ENCODE results near the gene OTUD7B.
"Not testable (repeated sequence)": the region's sequence is repeated elsewhere in the genome, so short reads cannot be mapped to it uniquely, and the experiment has no call there.

The OTUD7B gene

DNA sequence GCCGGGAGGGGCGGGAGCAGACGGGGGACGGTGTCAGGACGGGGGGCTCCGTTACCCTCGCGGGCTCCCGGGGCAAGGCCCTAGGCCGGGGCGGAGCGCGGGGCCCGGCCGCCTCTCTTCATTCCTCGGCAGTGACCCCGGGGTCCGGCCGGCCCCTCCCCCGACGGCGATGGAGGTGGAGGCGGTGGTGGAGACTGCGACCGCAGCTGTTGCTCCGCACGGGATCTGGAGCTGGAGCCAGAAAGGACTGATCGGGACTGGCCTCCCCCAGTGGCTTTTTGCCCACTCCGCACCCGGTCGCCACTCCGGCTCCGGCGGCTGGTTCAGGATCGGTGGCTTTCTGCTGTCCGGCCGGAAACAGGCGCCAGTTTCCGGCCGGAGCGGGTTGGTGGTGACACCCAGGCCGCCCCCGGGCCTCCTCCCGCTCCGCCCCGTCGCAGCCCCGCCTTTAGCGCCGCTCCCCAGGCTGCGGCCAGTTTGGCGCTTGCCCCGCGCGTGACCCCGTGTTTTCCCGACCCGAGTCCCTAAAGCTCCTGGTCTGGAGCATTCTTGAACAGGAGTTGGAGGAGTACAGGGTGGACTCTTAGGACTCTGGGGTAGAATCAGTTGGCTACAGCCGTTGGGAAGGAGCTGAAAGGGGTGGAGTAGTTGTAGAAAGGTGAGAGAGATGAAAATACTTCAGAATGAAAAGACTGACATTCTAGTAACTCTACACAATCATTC lies at the start of gene OTUD7B:
Gene OTUD7B, minus strand, starts transcription at position 334 of the 723 bp plus-strand sequence. CDS start 33,216 bp downstream, outside the sequence.
- DNase-seq = peak; percentile 84 to 85

DNA sequence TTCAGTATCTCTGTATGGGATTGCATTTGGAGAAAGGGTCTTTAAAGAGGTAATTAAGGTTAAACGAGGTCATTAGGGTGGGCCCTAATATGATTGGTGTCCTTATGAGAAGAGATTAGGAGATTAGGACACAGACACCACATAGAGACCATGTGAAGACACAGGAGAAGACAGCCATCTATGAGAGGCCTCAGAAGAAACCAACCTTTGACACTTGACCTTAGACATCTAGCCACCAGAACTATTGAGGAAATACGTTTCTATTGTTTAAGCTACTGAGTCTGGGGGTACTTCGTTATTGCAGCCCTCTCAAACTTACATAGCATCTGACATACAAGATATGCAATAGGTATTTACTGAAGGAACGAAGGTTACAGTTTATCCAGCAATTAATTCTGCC lies 49.7 kb upstream of the OTUD7B start:
- DNase-seq = no peak

DNA sequence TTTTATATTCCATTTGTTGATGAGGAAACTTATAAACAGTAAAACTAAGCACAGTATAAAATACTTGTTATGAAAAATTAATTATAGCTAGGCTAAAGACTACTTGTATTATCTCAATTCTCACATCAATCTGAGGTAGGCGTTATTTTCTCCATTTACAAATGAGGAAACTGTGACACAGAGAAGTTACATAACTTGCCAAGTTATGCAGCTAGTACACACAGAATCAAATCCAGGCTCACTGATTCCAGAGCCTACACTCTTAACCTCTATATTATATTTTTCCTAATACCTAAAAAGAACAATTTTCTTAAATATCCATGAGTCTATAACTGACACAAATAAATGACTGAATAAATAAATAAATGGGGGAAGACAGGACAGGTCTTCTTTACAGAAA lies 45.9 kb upstream of the OTUD7B start:
- DNase-seq = no peak

DNA sequence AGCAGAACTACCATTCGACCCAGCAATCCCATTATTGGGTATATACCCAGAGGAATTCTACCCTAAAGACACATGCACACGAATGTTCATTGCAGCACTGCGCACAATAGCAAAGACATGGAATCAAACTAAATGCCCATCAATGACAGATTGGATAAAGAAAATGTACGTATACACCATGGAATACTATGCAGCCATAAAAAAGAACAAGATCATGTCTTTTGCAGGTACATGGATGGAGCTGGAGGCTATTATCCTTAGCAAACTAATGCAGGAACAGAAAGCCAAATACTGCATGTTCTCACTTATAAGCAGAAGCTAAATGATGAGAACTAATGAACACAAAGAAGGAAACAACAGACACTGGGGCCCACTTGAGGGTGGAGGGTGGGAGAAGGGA lies 45.0 kb upstream of the OTUD7B start:
- not testable (repeated sequence) for DNase-seq

DNA sequence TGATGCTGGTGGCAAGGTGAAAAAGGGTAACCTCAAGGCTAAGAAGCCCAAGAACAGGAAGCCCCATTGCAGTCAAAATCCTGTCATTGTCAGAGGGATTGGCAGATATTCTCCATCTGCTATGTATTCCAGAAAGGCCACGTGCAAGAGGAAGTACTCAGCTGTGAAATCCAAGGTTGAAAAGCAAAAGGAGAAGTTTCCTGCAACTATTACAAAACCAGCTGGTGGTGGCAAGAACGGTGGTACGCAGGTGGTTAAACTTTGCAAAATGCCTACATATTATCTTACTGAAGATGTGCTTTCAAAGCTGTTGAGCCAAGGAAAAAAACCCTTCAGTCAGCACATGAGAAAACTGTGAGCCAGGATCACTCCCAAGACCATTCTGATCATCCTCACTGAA lies 43.4 kb upstream of the OTUD7B start:
- DNase-seq = no peak

DNA sequence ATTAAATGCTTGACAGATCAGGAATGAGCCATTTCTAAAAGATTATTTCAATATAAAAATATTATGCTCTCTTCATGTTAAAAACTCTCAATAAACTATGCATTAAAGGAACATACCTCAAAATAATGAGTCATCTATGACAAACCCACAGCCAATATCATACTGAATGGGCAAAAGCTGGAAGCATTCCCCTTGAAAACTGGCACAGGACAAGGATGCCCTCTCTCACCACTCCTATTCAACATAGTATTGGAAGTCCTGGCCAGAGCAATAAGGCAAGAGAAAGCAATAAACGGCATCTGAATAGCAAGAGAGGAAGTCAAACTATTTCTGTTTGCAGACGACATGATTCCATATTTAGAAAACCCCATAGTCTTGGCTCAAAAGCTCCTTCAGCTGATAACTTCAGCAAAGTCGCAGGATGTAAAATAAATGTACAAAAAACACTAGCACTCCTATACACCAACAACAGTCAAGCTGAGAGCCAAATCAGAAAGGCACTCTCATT lies 41.4 kb upstream of the OTUD7B start:
- DNase-seq = not testable (repeated sequence)

DNA sequence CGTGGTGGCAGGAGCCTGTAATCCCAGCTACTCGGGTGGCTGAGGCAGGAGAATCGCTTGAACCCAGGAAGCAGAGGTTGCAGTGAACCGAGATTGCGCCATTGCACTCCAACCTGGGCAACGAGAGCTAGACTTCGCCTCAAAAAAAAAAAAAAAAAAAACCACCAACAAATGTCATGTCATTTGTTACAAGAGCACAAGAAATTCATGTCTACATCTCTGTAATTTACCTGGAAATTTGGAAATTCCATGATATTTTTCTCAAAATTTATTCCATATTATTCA lies 40.5 kb upstream of the OTUD7B start:
- no peak for DNase-seq

DNA sequence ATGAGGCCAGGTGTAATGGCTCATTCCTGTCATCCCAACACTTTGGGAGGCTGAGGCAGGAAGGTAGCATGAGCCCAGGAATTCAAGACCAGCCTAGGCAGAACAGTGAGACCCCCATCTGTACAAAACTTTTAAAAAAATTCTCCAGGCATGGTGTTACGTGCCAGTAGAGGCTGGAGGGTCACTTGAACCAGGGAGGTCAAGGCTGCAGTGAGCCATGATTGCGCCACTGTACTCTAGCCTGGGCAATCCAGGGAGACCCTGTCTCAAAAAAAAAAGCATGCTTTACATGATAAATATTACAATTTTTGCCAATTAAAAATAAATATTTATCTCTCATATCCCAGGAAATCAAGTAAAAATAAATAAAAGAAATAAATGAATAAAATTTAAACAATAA lies 39.4 kb upstream of the OTUD7B start:
- no peak for DNase-seq

DNA sequence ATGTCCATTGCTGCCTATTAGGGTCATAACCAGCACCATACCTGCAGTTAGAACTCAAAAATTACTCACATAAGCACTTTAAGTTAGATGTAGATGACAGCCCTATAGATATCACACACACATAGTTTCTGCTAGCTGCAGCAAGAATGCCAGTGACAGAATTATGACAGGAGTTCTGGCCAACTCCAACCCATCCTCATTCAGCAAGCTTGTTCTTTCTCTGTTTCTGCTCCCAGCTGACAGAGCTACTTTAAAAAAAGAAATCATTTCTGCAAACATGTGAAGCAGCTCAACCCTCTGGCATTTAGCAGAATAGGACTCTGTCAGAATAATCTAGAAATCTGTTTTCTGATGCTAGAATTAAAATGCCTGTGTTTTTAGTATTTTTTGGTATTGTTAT lies 23.8 kb upstream of the OTUD7B start:
- DNase-seq = no peak

DNA sequence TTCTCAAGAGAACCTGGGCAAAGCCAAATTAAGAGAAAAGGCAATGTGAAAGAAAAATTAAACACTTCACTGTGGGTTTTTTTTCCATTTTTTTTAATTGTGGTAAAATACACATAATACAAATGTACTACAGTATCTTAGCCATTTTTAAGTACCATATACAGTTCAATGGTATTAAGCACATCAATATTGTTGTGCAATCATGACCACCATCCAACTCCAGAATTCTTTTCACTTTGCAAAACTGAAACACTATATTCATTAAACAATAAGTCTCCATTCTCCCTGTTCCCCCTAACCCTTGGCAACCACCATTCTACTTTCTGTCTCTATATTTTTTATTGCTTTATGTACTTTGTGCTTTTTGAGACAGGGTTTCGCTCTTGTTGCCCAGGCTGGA lies 17.8 kb upstream of the OTUD7B start:
- DNase-seq = no peak

DNA sequence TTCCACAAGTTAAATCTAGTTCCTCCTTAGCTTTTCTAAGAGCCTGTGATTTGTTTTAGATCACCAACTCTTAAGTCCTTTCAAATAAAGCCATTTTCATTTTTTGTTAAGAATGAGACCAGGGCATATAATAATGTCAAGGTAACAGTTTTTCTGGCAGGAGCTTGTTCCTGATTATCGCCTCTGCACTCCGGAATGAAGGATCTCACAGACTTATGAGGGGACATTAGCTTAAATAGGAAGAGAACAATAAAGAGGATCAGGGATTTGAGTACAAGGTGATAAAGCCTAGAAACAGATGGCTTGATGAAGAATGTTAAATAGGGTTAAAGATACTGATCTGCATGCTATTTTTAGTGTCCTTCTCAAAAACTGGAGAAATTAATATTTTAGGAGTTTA lies 13.6 kb upstream of the OTUD7B start:
- no peak for DNase-seq

DNA sequence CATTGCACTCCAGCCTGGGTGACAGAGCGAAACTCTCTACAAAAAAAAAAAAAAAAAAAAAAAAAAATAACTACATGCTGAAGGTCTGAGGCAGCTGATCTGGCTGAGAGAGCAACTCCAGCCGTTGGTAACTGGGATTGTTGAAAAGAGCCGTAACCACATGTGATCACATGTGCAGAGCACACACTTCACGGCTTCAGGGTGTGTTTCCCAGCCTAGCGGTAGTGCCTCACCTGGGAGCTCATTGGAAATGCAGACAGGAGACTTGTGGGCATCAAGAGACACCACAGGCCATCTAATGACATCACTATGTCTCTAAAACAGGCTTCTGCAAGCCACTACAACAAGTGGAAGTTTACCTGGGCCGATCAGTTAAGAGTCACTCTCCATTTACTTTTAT lies 11.8 kb upstream of the OTUD7B start:
- no peak for DNase-seq

DNA sequence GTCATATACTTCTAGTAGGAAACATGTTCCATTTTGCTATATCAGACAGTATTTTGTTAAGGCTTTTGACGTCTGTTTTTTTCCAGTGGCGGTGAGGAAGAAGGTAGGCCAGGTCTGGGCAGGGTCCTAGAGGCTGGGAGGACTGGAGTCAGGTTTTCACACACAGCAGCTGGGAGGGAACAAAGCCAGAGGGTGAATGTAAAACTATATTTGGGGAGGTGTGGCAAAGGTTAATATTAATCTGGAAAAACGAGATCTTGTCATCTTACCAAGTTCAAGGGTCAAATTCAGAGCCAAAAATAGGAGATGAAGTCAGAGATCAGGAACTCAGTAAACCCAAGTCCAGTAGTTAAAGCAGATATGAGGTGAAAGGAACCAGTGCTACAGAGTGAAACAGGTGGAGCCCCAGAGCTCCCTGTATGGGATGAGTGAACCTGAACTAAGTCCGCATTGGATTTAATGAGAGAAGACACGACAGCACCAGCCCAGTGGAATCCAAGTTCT lies 10.7 kb upstream of the OTUD7B start:
- DNase-seq = no peak

DNA sequence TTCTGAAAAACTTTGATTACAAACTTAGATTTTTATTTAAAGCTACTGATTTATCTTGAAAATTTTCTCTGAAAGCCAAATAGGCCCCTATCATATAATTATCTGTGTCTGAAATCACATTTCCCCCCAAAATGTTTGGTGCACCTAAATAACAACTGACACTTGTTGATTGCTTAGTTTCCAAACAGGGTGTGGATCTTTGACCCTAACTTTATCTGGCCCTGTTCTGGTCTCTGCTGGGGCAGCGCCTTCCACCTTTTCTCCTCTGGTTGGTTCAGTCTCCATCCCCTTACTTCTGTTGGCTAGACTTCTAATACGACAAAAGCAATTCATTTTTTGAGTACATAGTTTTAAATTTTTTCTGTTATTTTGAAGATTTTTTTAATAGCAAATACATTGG lies 10.2 kb upstream of the OTUD7B start:
- DNase-seq = no peak

DNA sequence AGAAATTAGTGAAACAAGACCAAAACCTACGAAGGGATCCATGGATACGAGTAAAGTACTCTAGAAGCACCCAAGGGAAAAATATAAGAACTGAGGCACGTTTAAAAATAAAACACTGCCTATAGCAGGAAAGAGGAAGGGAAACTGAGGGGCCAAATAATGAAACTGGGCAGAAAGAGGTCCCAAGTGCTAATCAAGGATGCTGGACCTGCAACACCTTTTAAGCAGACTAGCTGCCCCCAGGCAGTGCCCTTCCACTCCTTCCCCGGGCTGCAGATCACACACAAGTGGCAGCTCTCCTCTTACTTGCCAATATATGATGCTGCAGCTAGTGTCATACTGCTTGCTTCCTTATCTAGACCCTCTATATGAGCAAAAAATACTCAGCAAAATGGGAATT lies 7.6 kb upstream of the OTUD7B start:
- no peak for DNase-seq

DNA sequence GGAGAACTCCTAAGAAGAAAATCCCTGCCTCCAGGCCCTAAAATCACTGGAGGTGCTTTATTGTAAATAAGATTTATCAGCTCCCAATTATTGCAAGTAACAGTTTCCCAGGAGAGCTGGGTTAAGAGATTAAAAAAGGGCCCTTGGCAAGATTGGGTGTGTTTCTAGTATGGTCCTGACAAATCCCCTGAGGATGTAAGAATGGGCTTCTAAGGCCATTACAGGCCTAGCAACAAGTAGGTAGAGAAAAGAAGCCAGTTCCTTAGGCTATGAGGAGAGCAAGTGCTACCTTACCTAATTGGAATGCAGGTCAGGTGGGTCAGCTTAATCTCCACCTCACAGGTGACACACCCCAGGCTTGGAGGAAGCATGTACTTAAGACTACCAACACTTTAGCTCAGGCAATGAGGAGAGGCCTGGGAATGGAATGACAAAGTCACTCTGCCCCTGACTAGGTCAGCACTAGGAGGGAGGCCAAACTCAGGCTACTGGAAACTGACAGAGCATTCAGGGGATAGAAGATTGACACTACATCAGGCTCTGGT lies 6.8 kb upstream of the OTUD7B start:
- no peak for DNase-seq

DNA sequence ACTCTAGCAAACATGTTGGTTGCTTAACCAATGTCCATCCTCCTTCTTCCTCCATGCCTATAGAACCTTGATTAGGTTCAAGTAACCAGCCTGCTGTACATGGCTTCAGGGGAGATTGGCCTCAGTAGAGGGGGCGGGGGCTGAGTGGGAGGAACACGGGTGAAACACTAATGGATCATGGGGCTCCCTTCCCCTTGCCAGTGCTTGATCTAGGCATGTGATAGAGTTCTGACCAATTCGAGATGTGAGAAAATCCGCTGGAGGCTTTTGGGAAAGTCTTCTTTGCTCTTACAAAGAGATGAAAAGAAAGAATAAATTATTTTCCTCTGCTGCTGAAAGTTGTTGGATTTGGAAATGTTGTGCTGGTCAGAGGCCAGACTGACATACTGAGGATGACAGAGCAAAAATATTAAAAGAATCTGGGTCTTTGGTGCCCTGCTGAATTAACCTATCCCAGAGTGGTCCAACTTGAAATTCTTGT lies 5.2 kb upstream of the OTUD7B start:
- no peak for DNase-seq

DNA sequence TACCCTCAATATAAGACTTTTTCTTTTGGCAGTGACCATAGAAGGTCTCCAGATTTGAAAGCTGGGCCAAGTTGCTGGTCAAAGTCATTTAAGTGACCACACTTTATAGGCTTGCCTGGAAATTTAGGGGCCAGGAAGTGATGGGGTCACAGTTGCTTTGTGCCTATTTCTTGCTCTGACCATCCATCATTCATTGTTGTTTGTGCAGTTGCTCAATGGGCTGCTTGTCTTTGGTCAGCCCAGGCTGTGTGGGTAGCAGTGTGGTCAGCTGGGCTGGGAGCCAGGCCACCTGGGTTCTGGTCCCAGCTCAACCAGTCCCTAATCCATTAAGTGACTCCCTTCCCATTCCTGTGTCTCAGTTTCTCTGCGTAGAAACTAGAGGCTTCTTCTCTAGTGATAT lies 2.1 kb upstream of the OTUD7B start:
- DNase-seq = no peak

DNA sequence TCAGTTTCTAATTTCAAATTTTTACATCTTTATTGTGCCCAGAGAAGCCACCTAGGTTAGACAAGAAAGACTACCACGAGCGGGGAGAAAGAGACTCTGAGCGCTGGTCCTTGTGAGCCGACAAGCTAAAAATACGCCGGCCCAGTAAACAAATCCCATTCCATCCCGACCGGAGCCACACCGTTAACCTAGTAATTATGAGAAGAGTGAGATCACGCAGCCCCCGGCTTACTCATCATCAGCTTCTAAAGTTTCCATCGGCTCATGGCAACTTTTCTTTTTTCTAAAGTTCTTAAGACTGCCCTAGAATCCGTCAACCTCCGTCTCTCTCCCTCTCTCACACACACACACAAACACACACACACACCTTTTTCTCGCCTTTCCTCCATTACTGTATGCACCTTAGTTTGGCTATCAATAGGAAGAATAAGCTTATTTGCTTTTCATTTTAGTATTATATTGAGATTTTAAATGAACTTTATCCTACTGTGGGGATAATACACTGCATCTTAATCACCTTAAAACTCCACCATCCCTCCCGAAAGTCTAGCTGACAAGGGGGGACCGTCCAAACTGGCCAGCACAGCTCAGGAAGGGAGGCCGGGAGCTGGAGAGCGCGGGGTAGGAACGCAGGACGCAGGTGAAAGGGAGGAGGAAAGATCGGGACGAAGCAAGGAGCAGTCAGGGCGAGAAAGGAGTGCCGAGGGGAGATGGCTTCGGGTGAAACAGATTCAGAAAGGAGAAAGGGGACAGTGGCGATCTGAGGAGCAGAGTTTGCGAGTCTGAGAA lies 728 bp downstream of the OTUD7B start:
- DNase-seq = peak; percentile 68 to 71

DNA sequence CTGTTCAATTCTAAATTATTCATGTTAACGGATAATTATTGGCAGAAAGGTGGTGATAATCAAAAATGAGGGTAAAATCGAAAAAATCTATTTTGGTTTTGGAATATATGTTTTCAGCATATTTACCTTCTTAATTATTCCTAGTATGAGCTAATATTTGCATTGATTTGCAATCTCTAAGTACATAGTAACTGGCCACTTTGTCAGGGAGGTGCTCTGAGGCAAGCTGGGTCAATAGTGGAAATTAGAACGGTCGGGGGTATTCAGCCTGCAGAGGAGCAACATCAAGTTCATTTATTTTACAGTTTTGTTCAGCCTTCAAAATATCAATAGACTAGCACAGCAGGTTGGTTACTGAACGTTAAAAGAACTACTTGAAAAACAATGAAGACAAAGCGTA lies 1.8 kb downstream of the OTUD7B start:
- DNase-seq = no peak

DNA sequence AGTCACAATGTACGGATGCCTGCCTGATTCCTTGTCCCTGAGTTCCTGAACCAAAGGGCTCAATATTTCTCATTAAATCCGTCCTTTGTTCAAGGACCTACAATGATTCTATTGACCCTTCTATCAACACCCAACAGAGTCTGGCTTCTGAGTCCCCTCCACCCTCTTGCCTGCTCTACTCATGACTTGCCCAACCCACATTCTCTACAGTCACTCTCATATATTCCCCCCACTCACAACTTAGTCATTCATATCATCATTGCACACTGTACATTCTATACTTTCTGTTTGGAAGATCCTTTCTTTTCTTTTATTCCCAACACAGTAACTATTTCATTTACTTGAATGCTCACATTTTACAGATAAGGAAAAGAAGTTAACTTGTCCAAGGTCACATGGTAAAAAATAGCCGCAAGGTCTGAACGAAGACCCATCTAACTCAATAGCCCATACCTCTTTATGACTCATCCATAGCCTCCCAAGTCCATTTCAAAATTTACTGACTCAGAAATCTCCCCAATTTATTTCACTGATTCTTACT lies 3.6 kb downstream of the OTUD7B start:
- peak; percentile 8 to 43 for DNase-seq

DNA sequence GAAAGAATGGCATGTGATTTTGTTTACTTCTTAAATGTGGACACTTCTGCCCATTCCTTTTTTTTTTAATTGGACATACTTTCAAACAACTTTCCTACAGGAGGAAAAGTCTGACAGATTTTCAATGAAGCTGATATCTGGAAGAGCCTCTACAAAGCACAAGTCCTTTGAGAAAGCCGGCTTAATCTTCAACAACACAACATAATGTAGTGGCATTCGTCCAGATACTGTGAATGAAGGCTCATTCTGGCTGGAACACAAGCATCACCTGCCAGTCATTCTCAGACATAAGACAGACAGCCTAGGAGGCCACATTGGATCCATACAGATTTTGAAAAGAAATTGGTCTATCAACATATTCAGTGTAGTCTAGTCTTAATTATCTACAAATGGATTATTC lies 4.9 kb downstream of the OTUD7B start:
- no peak for DNase-seq

DNA sequence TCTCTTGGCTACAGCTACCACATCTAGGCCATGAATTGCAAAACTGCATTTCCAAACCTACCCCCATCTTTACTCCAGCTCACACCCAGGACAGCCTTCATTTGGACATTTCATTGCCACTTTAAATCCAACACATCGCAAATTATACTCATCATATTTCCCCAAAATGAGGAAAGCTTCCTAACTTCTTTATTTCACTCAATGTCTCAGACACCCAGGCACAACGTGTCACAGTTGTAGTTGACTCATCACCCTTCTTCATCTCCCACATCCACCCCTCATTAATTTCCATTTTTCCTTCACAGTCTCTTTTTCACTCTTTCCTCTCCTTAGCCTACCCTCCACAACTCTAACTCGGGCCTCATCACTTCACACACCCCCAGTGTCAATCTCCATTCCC lies 6.7 kb downstream of the OTUD7B start:
- no peak for DNase-seq

DNA sequence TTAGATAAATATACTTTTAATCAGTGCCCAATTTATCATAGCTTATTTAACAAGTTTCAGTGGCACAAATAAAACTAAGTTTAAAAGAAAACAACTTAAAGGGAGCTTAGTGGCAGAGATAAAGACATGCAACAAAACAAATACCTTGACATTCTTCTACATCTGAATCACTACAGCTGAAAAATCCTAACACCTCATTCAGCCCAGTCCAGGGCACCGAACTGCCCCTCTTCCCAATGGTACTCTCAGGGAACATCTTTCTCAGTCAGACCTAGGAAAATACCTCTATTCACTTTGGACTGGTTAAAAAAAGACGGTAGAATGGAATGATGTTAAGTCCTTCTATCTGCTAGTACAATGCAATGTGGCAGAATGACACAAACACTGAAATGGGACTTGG lies 8.3 kb downstream of the OTUD7B start:
- DNase-seq = no peak

Measured in stimulated activated CD4-positive, alpha-beta T cell treated with anti-CD3 and anti-CD28 coated beads, Interleukin-2, amount 100 ng/mL, for 24 hours (primary cell).